Measurements from ENCODE around the gene ADGRA1.

The ADGRA1 gene

DNA sequence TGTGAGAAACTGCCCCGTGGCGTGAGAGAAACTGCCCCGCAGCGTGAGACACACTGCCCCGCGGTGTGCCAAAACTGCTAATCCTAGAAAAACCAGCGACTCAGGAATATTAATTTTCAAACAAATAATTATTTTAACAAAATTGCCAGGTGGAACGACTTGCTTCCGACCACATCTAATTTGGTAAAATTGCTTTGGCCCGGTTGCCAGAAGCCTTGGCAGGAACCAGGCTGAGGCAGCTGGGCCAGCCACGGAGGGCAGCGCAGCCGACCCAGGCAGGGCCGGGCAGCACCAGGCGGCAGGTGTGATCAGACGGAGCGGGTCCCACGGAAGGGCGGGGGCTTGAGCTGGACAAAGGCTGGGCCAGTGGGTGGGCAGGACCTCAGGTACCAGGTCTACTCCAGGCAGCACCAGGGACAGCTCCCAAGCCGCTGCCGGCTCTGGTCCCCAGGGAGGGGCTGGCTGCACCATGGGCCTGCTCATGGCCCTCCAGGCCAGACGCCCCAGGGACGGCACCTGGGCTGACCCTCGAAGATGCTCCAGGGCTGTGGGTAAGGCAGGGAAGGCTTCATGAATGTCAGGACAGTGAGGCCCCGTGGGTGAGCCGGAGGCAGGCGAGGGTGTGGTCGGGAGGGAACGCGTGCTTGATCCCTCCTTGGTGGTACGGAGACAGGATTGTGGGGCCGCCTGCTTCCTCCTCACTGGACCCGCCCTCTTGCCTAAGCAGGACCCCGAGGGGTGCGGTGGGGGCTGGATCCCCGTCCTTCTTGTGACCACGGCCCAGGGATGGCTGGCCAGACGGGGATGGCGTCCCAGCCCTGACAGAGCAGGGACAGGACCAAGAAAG is 7.7 kb upstream of the ADGRA1 start:
- DNase-seq: no peak

DNA sequence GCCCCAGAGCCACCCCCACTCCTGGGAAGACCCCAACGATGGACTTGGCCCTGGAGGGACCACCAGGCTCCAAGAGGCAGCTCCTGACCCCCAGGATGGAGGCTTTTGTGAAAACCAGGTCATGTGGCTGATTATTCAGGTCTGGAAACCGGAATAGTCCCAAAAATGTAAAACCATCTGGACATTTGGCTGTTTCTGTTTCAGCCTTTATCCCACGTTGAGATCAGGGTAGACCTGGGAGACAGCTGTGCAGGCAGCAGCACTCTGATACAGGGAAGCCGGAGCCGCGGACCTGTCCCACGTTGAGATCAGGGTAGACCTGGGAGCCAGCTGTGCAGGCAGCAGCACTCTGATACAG is 7.1 kb upstream of the ADGRA1 start:
- no peak for DNase-seq

DNA sequence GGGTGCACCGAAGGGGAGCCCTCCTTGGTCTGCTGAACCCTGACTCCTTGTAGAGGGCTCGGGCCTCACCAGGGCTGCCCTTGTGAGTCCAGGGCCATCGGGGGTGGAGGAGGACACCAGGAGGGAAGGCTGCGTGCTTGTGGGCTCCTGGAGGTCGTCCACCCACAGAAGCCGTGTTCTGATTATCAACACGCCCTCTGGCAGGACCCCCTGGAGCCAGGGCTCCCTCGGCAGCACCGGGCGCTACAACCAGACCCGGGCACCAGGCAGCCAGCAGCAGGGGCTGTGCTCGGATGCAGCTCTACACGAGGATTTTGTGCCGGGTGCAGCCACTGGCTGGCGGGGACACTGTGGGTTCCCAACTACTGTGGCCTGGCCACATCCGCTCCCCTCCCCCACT is 6.1 kb upstream of the ADGRA1 start:
- no peak for DNase-seq

DNA sequence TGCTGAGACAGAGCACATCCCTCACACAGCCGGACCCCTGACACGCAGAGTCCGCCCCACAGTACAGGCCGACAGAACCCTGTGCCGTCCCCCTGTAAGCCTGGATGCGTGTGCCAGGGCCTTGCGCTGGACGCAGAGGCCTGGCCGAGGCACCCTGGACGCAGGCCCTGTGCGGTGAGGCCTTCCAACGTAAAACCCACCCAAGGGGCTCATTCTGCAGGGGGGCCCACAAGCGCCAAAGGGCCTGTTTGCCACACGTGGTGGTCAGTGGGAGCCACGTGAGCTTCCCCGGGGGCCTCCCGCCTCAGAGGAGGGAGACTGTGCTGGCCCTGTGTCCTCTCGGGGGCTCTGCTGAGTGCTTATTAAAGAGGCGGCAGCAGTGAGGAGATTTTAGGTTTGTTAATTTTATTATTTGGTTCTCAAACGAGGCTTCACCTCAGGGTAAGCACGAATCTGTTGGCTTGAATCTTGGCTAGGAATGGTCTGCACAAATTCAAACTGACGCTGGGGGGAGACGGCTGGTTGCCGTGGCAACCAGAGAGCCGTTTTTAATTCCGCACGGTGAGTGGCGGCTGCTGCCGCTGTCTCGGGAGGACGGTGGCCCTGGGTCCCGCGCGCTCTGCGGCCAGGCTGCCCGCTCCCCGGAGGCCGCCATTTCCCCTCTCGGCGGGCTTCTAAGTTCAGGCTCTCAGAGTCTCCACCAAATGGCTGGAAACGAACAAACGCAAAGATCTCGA is 4.9 kb upstream of the ADGRA1 start:
- no peak for DNase-seq

DNA sequence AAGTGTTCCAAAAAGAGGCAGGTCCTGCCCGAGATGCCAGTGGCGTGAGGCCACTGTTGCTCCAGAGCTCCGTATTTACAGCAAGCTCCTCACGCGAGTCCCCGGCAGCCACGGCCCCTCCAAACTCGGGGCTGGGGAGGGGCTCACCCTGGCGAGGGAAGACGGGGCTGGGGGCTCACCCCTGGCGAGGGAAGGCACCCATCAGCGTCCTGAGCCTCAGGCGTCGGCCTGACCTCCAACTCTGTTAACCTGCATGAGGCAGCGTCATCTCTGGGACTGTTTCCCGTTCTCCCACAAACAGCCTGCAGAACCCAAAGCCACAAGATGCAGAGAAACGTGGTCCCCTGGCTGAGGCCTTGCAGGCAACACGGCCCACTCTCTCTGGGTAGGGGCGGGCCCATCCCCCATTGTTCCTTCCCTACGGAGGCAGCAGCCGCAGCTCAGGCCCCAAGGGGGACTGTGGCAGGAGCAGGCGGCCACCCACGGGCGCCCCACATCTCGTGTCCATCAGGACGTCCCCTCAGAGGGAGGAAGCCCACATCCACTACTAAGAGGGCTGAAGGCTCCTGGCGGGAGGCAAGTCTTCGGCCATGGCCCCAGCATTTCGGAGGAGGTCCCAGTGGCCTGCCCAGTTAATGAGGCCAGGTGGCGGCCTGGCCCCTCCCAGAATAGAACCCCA is 4.2 kb upstream of the ADGRA1 start:
- no peak for DNase-seq

DNA sequence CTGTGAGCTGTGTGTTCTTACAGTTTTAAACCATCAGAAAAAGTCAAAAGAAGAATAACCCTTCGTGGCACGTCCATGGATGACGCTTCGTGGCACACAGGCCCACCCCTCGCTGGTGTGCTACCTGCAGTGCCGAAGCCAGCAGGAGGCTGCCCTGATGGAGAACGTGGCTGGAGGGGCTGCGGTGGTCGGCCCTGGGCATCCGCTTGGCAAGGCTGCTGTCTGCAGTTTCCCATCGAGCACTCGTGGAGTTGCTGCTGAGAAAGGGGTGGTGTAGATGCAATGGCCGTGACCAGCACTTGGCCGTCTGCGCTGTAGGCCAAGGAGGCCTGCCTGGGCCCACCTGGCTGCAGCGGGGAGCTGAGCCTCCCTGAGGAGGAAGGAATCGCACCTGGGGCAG is 3.2 kb upstream of the ADGRA1 start:
- no peak for DNase-seq

DNA sequence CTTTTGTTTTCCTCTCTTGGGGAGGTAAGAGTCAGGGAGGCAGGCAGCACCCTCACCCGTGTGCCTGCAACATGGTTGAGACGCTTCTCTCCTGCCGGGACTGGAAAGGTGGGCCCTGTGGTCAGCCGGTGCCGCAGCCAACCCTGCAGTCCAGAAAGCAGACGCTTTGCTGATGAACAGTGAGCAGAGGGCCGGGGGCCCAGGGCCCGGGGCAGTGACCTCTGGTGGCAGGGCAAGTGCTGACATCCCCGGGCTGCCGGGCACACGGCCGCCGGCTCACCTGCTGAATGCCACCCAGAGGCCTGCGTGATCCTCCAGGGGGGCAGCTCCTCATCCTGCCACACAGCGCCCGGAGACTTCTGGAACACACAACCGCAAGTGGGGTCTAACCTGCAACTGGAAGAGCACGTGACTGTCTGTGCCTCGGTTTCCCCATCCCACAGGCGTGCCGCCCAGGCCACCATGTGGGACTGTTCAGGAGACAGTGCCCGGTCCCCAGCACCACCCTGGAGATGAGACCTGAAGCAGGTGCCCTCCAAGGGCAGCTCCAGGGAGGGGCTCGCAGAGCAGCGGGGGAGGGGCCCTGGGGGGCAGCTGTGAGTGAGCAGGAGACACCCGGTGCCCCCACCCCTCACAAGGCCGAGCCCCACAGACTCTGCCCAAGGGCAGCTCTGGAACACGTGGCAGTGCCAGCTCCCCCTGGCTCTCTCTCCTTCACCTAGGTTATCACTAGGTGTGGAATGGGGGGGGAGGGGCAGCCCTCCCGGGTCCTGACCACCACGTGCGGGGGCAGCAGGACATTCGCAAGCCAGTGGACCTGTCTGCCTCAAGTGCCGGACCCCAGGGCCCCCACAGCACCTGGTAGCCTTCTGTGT is 2.2 kb upstream of the ADGRA1 start:
- no peak for DNase-seq

DNA sequence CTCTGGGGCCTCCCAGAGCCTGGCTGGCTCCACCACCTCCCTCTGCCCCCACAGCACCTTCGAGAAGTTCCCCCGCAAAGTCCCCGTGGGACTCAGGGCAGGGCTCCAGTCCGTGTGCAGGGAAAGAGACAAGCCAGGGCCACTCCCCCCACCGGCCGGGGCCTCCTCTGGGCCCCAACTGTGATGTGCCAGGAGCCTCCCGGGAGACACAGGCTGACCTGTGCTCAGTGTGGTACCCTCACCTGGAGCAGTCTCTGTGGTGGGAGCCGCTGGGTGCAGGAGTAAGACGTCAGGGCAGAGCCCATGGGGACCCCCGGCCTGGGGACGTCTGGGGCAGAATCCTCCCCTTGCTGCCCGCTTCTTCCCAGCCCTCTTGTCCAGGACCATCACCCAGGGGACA is 1.5 kb upstream of the ADGRA1 start:
- DNase-seq: no peak

DNA sequence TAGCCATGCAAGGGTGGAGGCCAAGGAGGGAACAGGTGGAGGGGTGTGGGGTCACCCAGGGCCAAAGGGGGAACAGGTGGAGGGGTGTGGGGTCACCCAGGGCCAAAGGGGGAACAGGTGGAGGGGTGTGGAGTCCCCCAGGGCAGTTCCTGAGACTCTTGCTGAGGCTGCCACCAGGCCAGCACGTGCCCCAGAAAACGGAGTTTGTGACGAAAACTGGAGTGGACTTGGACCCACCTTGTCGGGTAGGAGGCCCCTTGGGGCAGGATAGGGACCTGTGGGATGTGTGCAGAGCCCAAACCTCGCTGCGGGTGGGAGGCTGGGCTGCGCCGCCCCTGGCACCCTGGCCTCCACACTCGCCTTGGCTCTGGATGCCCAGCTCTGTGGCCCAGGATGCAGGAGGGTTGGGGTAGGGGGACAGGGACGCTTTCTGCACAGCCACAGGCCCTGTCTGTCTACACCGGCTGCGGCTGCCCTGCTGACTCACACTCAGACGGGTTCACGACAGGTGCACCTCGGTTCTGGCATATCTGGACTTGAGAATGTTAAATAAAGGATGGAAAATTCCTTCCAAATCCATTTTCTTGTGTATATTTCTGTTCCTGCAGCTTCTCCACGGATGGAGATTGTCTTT is 562 bp upstream of the ADGRA1 start:
- no peak for DNase-seq

DNA sequence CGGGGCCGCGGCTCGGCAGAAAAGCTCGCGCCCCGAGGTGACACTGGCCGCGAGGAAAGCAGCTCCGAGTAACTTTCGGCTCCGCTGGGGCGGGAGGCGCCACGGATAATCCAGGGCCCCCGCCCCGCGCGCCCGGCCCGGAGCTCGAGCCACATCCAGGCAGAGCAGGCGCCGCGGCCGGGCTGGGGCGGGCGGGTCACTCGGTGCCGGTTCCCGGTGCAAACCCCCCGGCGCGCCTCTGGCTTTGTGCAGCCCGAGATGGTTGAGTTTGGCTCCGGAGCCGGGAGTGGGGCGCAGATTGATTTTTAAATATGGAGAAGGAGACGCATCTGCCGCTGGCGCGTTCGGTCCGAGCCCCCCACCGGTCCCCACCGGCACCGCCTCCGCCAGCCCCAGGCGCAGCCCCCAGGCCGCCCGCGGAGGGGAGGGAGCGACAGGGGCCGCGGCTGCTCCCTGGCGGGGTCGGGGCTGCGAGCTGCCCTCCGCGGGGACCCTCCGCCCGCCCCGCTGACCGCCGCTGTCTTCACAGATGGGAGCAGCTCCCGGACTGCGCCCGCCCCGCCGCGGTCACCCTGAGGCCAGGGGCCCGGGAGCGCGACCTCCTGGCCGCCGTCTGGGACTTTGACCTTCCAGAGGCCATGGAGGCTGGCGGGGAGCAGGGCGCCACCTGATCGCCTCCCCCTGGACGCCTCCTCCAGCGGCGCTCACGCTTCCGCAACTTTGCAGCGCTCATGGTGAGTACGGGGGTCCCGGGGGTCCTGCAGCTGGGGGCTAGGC is 643 bp downstream of the ADGRA1 start:
- no peak for DNase-seq

DNA sequence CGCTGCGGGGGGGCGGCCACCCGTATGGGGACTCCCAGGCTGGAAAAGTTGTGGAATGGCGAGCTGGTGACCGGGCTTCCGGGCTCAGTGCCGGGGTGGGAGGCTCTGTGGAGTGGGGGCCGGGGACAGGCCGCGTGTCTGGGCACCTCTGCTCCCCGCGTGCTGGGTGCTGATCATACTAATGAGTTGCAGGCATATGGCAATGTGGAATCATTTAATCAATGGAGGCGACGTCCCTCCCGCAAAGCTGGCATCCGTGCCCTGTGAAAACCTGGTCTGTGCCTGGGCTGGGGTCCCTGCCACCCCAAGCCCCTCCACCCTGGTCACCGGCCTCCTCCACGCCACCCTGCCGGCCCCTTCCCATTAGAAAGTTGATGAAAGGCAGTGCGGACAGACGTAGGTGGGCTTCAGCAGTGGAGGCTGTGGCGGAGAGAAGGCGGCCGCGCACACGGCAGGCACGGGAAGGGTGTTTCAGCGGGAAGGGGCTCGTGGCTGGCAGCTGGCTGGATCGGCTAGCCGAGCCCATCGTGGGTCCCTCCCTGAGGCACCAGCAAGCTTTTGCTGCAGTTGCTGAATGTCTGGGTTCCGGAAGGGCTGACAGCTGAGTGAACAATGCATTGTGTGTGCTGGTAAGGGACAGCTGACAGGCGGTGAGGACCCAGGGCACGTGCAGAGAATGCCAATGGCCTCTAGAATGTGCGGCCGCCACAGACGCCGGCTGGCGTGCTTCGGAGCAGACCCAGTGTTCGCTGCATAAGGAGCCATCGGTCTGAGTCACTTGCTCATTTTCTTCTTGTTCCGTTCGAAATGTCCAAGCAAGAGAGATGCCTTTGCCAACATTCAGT is 1.5 kb downstream of the ADGRA1 start:
- no peak for DNase-seq

DNA sequence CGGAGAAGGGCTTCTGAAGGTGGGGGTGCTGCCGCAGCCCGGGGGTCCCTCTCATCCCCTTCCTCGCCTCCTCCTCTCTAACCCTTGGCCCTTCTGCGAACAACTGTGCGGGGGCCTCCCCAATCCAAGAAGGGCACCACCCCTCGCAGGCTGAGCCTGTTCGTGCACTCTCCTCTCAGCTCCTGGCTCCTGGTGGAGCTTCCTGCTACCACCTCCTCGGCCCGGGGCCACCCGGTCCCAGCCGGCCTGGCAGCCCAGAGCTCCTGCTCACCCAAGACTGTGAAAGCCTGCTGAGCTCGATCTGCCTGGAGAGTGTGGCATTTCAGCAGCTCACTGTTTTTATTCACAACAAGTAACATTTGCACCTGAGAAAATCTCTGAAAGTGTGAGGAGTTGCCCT is 2.4 kb downstream of the ADGRA1 start:
- no peak for DNase-seq

DNA sequence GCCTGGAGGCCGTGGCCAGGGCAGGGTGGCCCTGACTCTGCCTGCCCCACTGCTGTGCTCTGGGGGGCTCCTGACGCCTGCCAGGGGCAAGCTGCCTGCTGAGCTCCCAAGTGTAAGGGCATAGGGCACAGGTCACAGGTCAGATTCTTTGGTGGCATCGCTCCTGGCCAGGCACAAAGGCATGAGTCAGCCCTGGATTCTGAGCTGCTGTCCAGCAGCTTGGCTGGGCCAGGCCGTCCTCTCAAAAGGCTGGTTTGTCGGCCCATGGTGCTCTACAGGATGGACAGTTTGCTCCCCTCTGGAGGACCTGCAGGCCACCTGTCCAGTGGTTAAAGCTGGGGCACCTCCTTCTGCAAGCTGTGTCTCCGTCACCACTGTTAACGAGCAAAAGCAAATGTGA is 2.9 kb downstream of the ADGRA1 start:
- no peak for DNase-seq

DNA sequence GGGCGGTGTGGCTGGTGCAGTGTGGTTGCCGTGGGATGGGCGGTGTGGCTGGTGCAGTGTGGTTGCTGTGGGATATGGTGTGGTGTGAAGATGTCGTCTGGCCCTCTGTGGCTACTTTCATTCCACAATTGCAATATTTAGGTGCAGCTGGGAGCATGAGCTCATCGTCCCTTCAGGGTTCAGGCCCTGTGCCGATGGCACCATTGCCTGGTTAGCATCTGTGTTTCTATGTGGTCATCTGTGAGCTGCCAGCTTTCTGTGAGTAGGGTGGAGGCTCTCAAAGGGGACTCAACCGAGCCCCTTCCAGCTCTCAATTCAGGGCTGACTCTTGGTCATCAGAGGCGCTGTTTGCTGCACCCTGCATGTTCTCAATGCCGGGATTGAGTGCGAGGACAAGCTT is 3.6 kb downstream of the ADGRA1 start:
- DNase-seq: no peak

DNA sequence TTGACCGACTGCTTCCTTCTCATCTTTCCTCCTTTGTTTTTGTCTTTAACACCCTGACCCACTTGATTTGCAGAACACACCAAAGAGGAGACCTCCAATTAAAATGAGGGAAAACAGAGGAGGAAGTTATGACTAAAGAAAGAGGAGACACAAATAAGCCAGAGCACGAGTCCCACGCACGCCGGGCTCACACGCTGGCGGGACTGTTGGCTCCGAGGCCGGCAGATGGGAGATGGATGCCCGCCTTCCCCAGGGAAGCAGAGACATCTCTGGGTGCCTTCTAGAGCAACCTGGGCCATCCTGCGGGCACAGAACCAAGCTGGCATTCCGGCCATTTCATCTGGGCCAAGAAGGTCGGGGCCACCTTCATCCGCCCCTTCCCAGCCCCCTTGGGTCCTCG is 5.6 kb downstream of the ADGRA1 start:
- DNase-seq: no peak

DNA sequence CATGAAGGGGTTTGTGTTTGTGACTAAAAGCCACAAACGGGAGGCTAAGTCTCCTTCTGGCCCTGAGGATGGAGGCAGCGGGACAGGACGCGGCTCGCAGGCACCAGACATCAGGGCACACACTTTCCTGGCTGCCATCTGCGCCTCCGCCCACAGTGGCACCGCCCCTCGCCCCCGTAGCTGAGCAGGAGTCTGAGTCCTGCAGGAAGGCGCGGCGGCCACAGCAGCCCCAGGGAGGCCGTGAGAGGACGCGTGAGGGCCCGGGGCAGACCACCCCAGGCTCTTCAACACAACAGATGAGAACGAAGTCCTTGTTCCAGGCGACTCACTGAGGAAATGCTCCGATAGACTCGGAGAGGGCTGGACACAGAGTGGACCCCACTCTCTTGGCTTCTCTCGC is 6.6 kb downstream of the ADGRA1 start:
- DNase-seq: no peak

DNA sequence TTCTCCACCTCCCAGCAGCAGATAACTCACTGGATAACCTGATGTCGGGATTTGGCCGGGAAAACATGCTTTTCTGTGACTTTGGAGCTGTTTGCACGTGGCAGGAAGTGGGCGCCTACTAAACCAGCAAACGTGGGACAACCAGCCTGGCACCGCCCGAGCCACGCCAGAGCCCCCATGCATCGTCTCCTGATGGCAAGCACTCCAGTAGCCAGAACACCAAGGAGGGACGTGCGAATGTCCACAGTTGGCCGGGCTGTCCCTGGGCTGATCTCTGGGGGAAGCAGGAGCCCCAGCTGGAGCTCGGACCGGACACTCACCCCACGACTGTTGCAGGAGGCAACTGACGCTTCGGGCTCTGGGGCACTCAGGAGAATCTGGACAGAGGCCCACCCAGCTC is 7.1 kb downstream of the ADGRA1 start:
- DNase-seq: no peak

DNA sequence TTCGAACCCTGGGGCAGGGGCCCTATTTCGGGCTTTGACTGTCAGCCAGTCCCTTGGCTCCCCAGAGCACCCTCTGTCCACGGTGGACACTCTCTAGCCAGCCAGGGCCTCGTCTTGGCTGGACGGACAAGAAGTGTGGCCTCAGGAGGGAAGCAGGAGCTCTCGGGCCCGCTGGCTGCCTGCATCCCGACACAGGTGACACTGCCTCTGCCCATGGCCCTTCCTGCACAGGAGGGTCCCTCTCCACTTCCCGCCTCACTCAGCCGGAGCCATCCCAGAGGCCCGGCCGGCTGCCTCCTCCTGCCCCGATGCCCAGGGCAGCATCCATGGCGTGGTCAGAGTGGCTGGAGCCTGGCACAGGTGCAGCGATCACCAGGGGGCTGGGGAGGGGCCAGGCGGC is 7.9 kb downstream of the ADGRA1 start:
- DNase-seq: no peak

DNA sequence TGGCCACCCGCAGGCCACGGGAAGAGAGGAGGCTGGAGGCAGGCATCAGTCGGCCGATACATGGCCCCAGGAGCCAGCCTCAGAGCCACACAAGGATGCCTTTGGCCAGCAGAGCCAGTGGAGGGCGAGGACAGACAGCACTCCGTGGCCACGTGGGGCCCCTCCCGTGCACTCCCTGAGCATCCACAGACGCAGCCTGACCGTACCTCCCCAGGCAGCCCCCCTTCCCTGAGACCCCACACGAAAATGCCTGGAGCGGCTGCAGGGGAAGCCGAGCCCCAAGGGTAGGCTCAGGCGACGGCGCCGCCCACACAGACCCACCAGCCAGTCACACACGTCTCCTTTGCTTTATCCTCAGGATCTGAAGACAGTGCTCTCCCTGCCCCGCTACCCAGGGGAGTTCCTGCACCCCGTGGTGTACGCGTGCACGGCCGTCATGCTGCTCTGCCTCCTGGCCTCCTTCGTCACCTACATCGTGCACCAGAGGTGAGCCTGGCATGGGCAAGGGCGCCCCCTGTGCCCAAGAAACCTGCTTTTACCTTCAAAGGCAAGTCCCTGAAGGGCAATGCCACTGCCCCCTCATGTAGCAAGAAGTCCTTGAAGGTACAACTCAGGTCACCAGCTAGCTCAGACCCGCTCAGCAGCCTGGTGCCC is 9.0 kb downstream of the ADGRA1 start:
- no peak for DNase-seq

DNA sequence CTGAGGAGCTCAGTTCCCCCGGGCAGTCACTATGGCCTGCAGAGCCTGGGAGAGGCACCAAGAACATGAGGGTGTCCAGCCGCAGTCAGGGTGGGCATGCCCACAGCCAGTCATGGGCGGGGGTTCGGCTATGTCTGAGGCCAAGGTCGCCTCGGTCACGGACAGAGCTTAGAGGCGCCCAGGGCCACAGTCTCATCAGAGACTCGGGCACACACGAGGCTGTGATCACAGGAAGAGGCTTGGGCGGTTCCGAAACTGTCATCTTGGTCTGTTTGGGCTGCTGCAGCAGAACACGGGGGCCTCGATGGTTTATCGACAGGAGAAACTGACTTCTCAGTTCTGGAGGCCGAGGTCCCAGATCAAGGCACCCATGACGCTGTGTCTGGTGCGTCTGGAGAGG is 9.7 kb downstream of the ADGRA1 start:
- no peak for DNase-seq
